ENCODE results near the gene GBE1. TPM values are rescaled to one million over a fixed set of nuclear protein-coding genes. Genes with fewer than 3 reads are reported as not detected.

The GBE1 gene
- polyA plus RNA-seq, 3 donors = 7.7 to 21.7 (median 19.1) TPM

GRCh38 chr3:81459733-81460132 lies 301.7 kb downstream of the GBE1 start:
- Mint-ChIP-seq H3K4me1 (no peaks in the 10 kb centered on the region), H3K27me3 (ENCODE audit: low read depth in 3 of 3) (peaks cover 0 to 4% (median 3%) of the 10 kb centered on the region in 3 donors), H3K4me3 (no peak overlapping the region), H3K36me3 (no peaks in the 10 kb centered on the region), H3K9me3 (peaks cover 0 to 4% (median 0%) of the 10 kb centered on the region in 7 donors), H3K27ac (no peak overlapping the region)
- Histone ChIP-seq H3K4me2 (replicated peaks; ENCODE audit: extremely low read depth, low read length, poor library complexity, severe bottlenecking) (no peak overlapping the region), H3K4me1 (ENCODE audit: control insufficient read depth in 1 of 2, insufficient read depth in 2 of 2, low read length in 2 of 2) (no peaks in the 10 kb centered on the region), H4K20me1 (ENCODE audit: insufficient read depth, low read length) (no peaks in the 10 kb centered on the region), H2AFZ (ENCODE audit: insufficient read depth, low read depth, low read length, poor library complexity, severe bottlenecking) (no peak overlapping the region), H3K9me3 (replicated peaks in 1 of 2; ENCODE audit: control insufficient read depth in 1 of 2, insufficient read depth in 1 of 2, low read length in 2 of 2) (no peaks in the 10 kb centered on the region), H3K27ac (ENCODE audit: low read depth in 1 of 2, low read length in 2 of 2) (no peak overlapping the region), H3K4me3 (replicated peaks in 1 of 3; ENCODE audit: low read depth in 2 of 3, low read length in 3 of 3) (no peak overlapping the region), H3K27me3 (ENCODE audit: control insufficient read depth in 2 of 2, insufficient read depth in 2 of 2, low read length in 2 of 2) (no peaks in the 10 kb centered on the region), H3K36me3 (replicated peaks in 1 of 2; ENCODE audit: control insufficient read depth in 1 of 2, insufficient read depth in 2 of 2, low read length in 2 of 2) (no peaks in the 10 kb centered on the region), H3K79me2 (ENCODE audit: insufficient read depth, low read length) (no peaks in the 10 kb centered on the region), H3K9ac (ENCODE audit: insufficient read depth, low read length, poor library complexity, severe bottlenecking) (no peak overlapping the region)
- intact Hi-C loops (cut with micrococcal nuclease) = no loop called here
- no peak for DNase-seq
- TF ChIP-seq CTCF (IDR thresholded peaks at IDR 0.05) = no peak

DNA sequence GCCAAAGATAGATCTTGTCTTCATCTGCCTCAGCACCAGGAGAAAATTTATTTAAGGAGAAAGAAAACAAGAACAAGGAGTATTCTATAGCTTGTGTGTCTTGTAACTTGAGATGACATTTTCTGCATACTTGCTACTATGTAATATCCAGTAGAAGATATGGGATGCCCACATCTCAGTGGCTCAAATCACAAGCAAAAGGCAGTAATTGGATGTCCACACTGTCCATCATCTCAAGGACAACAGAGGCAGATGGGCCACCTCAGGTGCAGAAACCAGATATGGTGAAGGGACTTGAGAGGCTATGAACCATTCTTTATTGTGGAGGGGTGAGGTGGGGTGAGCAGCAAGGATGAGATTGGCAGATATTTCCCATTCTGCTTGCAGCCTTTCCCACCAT lies 309.0 kb downstream of the GBE1 start:
- intact Hi-C loops (cut with micrococcal nuclease) = no loop called here

More for the DNA sequence above, 309.0 kb downstream of the GBE1 start:
- Histone ChIP-seq H4K20me1 (ENCODE audit: insufficient read depth, low read length) (no peaks in the 10 kb centered on the region), H3K4me3 (replicated peaks in 1 of 3; ENCODE audit: low read depth in 2 of 3, low read length in 3 of 3) (no peak overlapping the region), H3K27me3 (ENCODE audit: control insufficient read depth in 2 of 2, insufficient read depth in 2 of 2, low read length in 2 of 2) (no peaks in the 10 kb centered on the region), H3K79me2 (ENCODE audit: insufficient read depth, low read length) (no peaks in the 10 kb centered on the region), H3K36me3 (replicated peaks in 1 of 2; ENCODE audit: control insufficient read depth in 1 of 2, insufficient read depth in 2 of 2, low read length in 2 of 2) (no peaks in the 10 kb centered on the region), H2AFZ (ENCODE audit: insufficient read depth, low read depth, low read length, poor library complexity, severe bottlenecking) (no peak overlapping the region), H3K9ac (ENCODE audit: insufficient read depth, low read length, poor library complexity, severe bottlenecking) (no peak overlapping the region), H3K4me1 (ENCODE audit: control insufficient read depth in 1 of 2, insufficient read depth in 2 of 2, low read length in 2 of 2) (no peaks in the 10 kb centered on the region), H3K27ac (ENCODE audit: low read depth in 1 of 2, low read length in 2 of 2) (no peak overlapping the region), H3K9me3 (replicated peaks in 1 of 2; ENCODE audit: control insufficient read depth in 1 of 2, insufficient read depth in 1 of 2, low read length in 2 of 2) (no peaks in the 10 kb centered on the region), H3K4me2 (replicated peaks; ENCODE audit: extremely low read depth, low read length, poor library complexity, severe bottlenecking) (no peak overlapping the region)
- TF ChIP-seq CTCF (IDR thresholded peaks at IDR 0.05) = no peak
- Mint-ChIP-seq H3K27ac (no peak overlapping the region), H3K9me3 (peaks cover 0 to 4% (median 3%) of the 10 kb centered on the region in 7 donors), H3K27me3 (ENCODE audit: low read depth in 3 of 3) (peaks cover 0 to 3% (median 0%) of the 10 kb centered on the region in 3 donors), H3K4me3 (no peak overlapping the region), H3K4me1 (no peaks in the 10 kb centered on the region), H3K36me3 (no peaks in the 10 kb centered on the region)
- DNase-seq = no peak

Measured in CD14-positive monocyte (primary cell).